ENCODE results near the gene TRIM46. TPM values are rescaled to one million over a fixed set of nuclear protein-coding genes. Genes with fewer than 3 reads are reported as not detected.

Gene TRIM46
- total and polyA plus RNA-seq, 7 donors = 0.16 to 3.0 (median 0.64) TPM; not detected in 1

- Histone ChIP-seq H3K36me3 (peaks cover 0 to 51% (median 14%) of the 10 kb centered on the region in 4 donors), H3K27ac (no peak overlapping the region), H3K4me1 (peaks cover 0 to 6% (median 2%) of the 10 kb centered on the region in 4 donors), H3K9me3 (no peaks in the 10 kb centered on the region), H3K4me3 (no peak overlapping the region), H3K27me3 (no peaks in the 10 kb centered on the region)
- WGBS, 2 donors = 89 to 96% methylated on average over 5 of the region's 5 CpGs
- intact Hi-C loops (cut with DNase I) = no loop called here
- TF ChIP-seq CTCF (IDR thresholded peaks at IDR 0.05) (no peak), POLR2AphosphoS5 (IDR thresholded peaks at IDR 0.05) (no peak), POLR2A (IDR thresholded peaks at IDR 0.05) (no peak), EP300 (IDR thresholded peaks at IDR 0.05) (no peak)
- DNase-seq = no peak
These were observed 27.3 kb downstream of the TRIM46 start for GRCh38 chr1:155200920-155201319.

- WGBS, 2 donors = 91% methylated on average over 7 of the region's 7 CpGs
- no peak for DNase-seq
- Histone ChIP-seq H3K4me1 (peaks cover 0 to 12% (median 10%) of the 10 kb centered on the region in 4 donors), H3K27ac (no peak overlapping the region), H3K4me3 (no peak overlapping the region), H3K27me3 (no peaks in the 10 kb centered on the region), H3K9me3 (no peaks in the 10 kb centered on the region), H3K36me3 (peaks cover 0 to 46% (median 11%) of the 10 kb centered on the region in 4 donors)
- TF ChIP-seq POLR2A (IDR thresholded peaks at IDR 0.05) (no peak), CTCF (IDR thresholded peaks at IDR 0.05) (no peak), POLR2AphosphoS5 (IDR thresholded peaks at IDR 0.05) (no peak), EP300 (IDR thresholded peaks at IDR 0.05) (no peak)
- intact Hi-C loops (cut with DNase I) = no loop called here
These were observed 28.5 kb downstream of the TRIM46 start for GRCh38 chr1:155202198-155202597.

GRCh38 chr1:155202731-155203515, 29.3 kb downstream of the TRIM46 start:
- Histone ChIP-seq H3K27me3 (no peaks in the 10 kb centered on the region), H3K4me3 (no peak overlapping the region), H3K36me3 (peaks cover 0 to 38% (median 10%) of the 10 kb centered on the region in 4 donors), H3K4me1 (peaks cover 0 to 19% (median 18%) of the 10 kb centered on the region in 4 donors), H3K27ac (no peak overlapping the region), H3K9me3 (no peaks in the 10 kb centered on the region)
- no peak for DNase-seq
- TF ChIP-seq POLR2AphosphoS5 (IDR thresholded peaks at IDR 0.05) = no peak
- TF ChIP-seq POLR2A (IDR thresholded peaks at IDR 0.05) = no peak
- TF ChIP-seq CTCF (IDR thresholded peaks at IDR 0.05) = no peak
- no peak for TF ChIP-seq EP300 (IDR thresholded peaks at IDR 0.05)
- 92 to 94% methylated on average over 19 of the region's 19 CpGs for WGBS, 2 donors
- intact Hi-C loops (cut with DNase I) = no loop called here

- no peak for DNase-seq
- peaks cover 0 to 24% (median 8%) of the 10 kb centered on the region in 4 donors for H3K36me3 ChIP-seq
These were observed 31.4 kb downstream of the TRIM46 start for GRCh38 chr1:155205035-155205434.

More at GRCh38 chr1:155205035-155205434, 31.4 kb downstream of the TRIM46 start:
- 92 to 96% methylated on average over 14 of the region's 14 CpGs for WGBS, 2 donors
- Histone ChIP-seq H3K4me3 (no peak overlapping the region), H3K27ac (no peak overlapping the region), H3K4me1 (peaks cover 0 to 33% (median 30%) of the 10 kb centered on the region in 4 donors), H3K9me3 (no peaks in the 10 kb centered on the region), H3K27me3 (no peaks in the 10 kb centered on the region)
- no peak for TF ChIP-seq CTCF (IDR thresholded peaks at IDR 0.05)
- TF ChIP-seq EP300 (IDR thresholded peaks at IDR 0.05) = no peak
- no peak for TF ChIP-seq POLR2AphosphoS5 (IDR thresholded peaks at IDR 0.05)
- no peak for TF ChIP-seq POLR2A (IDR thresholded peaks at IDR 0.05)
- intact Hi-C loops (cut with DNase I) = loop anchor here (5.0 kb wide), 1 partner anchor 37 kb away; a partner anchor contains a TSS

Data from sigmoid colon (tissue), 7 donors.